Nephron progenitor cell (in vitro differentiated cells): Measurements from ENCODE around the gene CYTH1.

Experiments
- DNase-seq: peaks from one replicate; pipeline ENCODE4 v3.0.0; 2021
- H3K27ac Mint-ChIP-seq: 2 replicates; pipeline ENCODE4 v1.8.0; 2021; ENCODE audit warnings: mild to moderate bottlenecking, moderate library complexity, mixed read lengths
- H3K27me3 Mint-ChIP-seq: 2 replicates; pipeline ENCODE4 v1.8.0; 2021; ENCODE audit warnings: mild to moderate bottlenecking, low read depth, mixed read lengths; ENCODE audit not compliant: poor library complexity
- H3K36me3 Mint-ChIP-seq: 2 replicates; pipeline ENCODE4 v1.8.0; 2021; ENCODE audit warnings: low read depth, mixed read lengths
- H3K4me1 Mint-ChIP-seq: 2 replicates; pipeline ENCODE4 v1.8.0; 2021; ENCODE audit warnings: mixed read lengths
- H3K4me3 Mint-ChIP-seq: 2 replicates; pipeline ENCODE4 v1.8.0; 2021; ENCODE audit warnings: mild to moderate bottlenecking, moderate library complexity, mixed read lengths
- H3K9me3 Mint-ChIP-seq: 2 replicates; pipeline ENCODE4 v1.8.0; 2021; ENCODE audit warnings: mild to moderate bottlenecking, moderate library complexity, mixed read lengths
- TF ChIP-seq, protein P1 (sequence below): fragments of 200-600 bp; sonication (generic); IDR thresholded peaks from 2 replicates; pipeline ENCODE4 v1.5.0; 2021; ENCODE audit warnings: antibody characterized with exemption

Gene CYTH1

DNA sequence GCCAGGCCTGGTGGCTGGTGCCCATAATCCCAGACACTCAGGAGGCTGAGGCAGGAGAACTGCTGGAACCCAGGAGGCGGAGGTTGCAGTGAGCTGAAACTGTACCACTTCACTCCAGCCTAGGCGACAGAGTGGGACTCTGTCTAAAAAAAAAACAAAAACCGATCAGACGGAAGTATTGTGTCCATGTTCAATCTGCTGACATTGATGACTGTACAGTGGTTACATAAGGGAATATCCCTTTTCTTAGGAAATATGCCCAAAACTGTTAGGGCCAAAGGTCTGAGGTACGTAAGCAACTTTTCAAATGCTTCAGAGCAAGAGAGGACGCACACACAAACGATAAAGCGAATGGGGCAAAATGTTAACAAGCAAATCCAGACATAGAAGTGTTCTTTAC is 135.0 kb downstream of the CYTH1 start:
- no peak overlapping the region for H3K27ac Mint-ChIP-seq
- H3K9me3 Mint-ChIP-seq = no peaks in the 10 kb centered on the region
- DNase-seq = no peak
- H3K27me3 Mint-ChIP-seq = peaks cover 23% of the 10 kb centered on the region
- H3K4me3 Mint-ChIP-seq = no peak overlapping the region
- H3K4me1 Mint-ChIP-seq = peaks cover 5% of the 10 kb centered on the region
- no peaks in the 10 kb centered on the region for H3K36me3 Mint-ChIP-seq
- TF ChIP-seq, protein P1, sequence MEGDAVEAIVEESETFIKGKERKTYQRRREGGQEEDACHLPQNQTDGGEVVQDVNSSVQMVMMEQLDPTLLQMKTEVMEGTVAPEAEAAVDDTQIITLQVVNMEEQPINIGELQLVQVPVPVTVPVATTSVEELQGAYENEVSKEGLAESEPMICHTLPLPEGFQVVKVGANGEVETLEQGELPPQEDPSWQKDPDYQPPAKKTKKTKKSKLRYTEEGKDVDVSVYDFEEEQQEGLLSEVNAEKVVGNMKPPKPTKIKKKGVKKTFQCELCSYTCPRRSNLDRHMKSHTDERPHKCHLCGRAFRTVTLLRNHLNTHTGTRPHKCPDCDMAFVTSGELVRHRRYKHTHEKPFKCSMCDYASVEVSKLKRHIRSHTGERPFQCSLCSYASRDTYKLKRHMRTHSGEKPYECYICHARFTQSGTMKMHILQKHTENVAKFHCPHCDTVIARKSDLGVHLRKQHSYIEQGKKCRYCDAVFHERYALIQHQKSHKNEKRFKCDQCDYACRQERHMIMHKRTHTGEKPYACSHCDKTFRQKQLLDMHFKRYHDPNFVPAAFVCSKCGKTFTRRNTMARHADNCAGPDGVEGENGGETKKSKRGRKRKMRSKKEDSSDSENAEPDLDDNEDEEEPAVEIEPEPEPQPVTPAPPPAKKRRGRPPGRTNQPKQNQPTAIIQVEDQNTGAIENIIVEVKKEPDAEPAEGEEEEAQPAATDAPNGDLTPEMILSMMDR = no peak

DNA sequence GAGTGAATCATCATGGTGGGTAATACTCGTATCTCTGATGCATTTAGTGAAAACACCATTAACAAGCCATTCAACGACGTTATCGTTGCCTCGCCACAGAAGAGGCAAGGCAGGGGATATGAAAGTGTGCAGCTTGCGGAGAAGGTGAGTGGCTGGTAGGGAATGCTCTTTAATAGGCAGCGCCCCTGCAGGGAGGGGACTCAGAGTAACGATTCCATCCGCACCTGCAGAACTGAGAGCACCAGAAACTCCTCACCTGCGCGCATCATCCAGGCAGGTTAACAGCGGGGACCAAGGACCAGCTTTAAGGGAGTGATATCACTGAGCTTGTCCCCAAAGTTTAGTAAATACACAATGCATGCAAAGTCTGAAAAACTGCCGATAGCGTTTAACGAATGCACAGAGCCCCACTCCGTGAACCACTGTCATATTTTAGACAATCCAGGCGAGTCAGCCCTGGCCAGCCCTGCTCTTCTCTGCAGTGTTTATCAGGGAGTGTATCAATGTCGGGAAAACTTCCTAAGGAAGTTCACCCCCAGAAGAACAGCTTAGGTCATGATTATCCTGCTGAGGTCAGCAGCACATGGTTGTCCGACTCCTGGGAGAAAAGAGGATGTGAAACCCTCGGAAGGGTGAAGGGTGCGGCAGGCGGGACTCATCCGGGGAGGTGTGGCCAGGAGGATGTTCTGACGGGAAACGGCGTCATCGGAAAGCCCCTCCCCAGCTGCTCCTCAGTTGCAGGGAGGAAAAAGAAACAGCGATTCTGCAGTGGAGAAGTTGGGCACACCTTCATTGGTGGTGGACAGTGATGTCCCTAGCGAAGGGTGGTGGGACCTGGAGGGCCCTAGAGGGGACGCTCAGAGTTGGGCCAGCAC is 136.4 kb downstream of the CYTH1 start:
- no peak overlapping the region for H3K4me3 Mint-ChIP-seq
- H3K27me3 Mint-ChIP-seq = peaks cover 21% of the 10 kb centered on the region
- H3K36me3 Mint-ChIP-seq = no peaks in the 10 kb centered on the region
- no peak for DNase-seq
- H3K27ac Mint-ChIP-seq = no peak overlapping the region
- no peaks in the 10 kb centered on the region for H3K9me3 Mint-ChIP-seq
- TF ChIP-seq, protein P1 = no peak
- peaks cover 5% of the 10 kb centered on the region for H3K4me1 Mint-ChIP-seq

DNA sequence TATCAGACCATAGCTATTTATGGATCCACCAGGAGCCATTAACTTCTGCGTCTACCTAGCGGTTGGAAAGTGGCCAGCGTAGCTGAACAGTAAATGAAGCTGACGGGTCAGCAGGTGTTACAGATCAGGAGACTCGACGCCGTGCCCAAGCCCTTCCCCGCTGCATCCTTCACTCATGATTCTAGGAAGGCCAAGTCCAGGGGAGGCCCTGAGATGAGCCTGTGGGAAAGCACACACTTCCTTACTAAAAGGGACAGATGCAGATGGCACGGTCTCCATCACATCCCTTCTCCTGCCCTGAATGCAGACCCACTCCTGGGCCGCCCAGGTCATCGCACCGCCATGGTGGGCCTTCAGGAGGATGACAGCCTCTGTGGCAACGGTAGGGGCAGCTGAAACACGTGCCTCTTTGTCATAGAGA is 137.1 kb downstream of the CYTH1 start:
- Mint-ChIP-seq H3K9me3 (no peaks in the 10 kb centered on the region), H3K4me1 (peaks cover 5% of the 10 kb centered on the region), H3K27ac (no peak overlapping the region), H3K36me3 (no peaks in the 10 kb centered on the region), H3K27me3 (peaks cover 21% of the 10 kb centered on the region), H3K4me3 (no peak overlapping the region)
- DNase-seq = no peak
- TF ChIP-seq, protein P1 = no peak

DNA sequence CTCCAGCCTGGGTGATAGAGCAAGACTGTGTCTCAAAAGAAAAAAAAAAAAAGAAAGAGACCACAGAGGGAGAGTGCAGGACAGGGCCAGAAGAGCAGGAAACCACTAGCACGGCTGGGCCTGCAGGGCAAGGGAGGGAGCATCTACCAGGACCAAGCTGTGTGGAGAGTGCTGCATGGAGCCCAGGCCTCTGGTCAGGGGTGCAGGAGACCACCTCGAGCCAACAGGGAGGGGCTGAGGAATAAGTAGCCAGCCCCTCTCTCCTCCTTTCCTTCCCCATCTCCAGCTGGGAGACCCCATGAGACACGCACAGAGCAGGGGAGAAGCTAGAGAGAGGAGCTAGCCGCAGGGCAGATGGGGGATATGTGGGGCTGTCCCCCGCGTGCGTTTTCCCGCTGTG is 137.8 kb downstream of the CYTH1 start:
- TF ChIP-seq, protein P1 = no peak
- no peak for DNase-seq
- Mint-ChIP-seq H3K4me3 (no peak overlapping the region), H3K9me3 (no peaks in the 10 kb centered on the region), H3K4me1 (peaks cover 5% of the 10 kb centered on the region), H3K36me3 (no peaks in the 10 kb centered on the region), H3K27me3 (peaks cover 25% of the 10 kb centered on the region), H3K27ac (no peak overlapping the region)

DNA sequence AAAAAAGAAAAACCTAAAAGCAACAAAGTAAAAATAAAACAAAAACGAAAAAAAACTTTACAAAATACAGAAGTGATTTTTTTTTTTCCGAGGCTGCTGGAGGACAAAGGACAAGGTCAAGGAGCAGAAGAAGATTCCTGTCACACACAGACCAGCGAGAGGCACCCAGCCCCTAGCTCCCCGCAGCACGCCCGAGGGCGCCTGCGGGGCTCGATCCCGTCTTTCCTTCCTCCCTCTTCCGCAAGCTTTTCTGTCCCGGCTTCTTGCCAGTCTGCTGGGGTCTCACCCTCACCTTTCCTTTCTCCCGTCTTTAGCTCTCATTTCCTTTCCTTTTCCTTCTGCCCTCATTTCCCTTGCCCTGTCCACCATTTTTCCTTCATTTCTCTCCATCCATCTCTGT is 138.7 kb downstream of the CYTH1 start:
- TF ChIP-seq, protein P1 = no peak
- H3K27ac Mint-ChIP-seq = no peak overlapping the region
- no peak for DNase-seq
- H3K27me3 Mint-ChIP-seq = peaks cover 25% of the 10 kb centered on the region
- no peaks in the 10 kb centered on the region for H3K36me3 Mint-ChIP-seq
- H3K4me3 Mint-ChIP-seq = no peak overlapping the region
- no peaks in the 10 kb centered on the region for H3K9me3 Mint-ChIP-seq
- H3K4me1 Mint-ChIP-seq = peaks cover 5% of the 10 kb centered on the region

DNA sequence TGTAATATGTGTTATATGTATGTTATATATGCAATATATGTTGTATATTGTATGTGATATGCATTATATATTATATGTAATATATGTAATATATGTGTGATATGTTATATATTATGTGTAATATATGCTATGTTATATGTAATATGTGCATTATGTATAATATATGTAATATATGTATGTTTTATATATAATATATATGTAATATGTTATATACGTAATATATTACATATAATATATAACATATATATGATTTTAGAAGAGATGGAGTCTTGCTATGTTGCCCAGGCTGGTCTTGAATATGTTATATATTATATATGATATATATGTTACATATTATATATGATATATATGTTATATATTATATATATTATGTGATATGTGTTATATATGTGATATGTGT is 139.4 kb downstream of the CYTH1 start:
- H3K4me1 Mint-ChIP-seq = peaks cover 5% of the 10 kb centered on the region
- no peak overlapping the region for H3K27ac Mint-ChIP-seq
- H3K36me3 Mint-ChIP-seq = no peaks in the 10 kb centered on the region
- no peak for DNase-seq
- H3K4me3 Mint-ChIP-seq = no peak overlapping the region
- H3K9me3 Mint-ChIP-seq = no peaks in the 10 kb centered on the region
- TF ChIP-seq, protein P1 = no peak
- peaks cover 20% of the 10 kb centered on the region for H3K27me3 Mint-ChIP-seq
